H7 (cell line): ENCODE measurements around the gene METTL16. TPM values are rescaled to one million over a fixed set of nuclear protein-coding genes. Genes with fewer than 3 reads are reported as not detected.
A peak's percentile ranks its signal among the peaks of the same experiment; 100 is the strongest.
"Not testable (repeated sequence)": the region's sequence is repeated elsewhere in the genome, so short reads cannot be mapped to it uniquely, and the experiment has no call there.

Source experiments
- DNase-seq: peaks from one replicate; pipeline ENCODE4 v3.0.0; 2012
- H3K27me3 ChIP-seq: 2 replicates; pipeline ENCODE4 v1.6.0; 2011; ENCODE audit warnings: mild to moderate bottlenecking, low read length; ENCODE audit not compliant: control insufficient read depth, insufficient read depth
- H3K36me3 ChIP-seq: replicated peaks from 2 replicates; pipeline ENCODE4 v1.5.1; 2011; ENCODE audit warnings: low read length; ENCODE audit not compliant: control insufficient read depth, insufficient read depth
- H3K4me3 ChIP-seq: 2 replicates; pipeline ENCODE4 v1.5.1; 2011; ENCODE audit warnings: low read depth, mild to moderate bottlenecking, control low read depth, low read length, moderate library complexity; ENCODE audit not compliant: insufficient read depth
- total RNA-seq: library from RNA; depleted of rRNA; stranded (reverse); fragments of >200 nt; shearing (Covaris generic); gene quantifications from 2 replicates; pipeline ENCODE4 v1.2.3, GENCODE V29; 2014; rRNA removed

Gene METTL16, protein sequence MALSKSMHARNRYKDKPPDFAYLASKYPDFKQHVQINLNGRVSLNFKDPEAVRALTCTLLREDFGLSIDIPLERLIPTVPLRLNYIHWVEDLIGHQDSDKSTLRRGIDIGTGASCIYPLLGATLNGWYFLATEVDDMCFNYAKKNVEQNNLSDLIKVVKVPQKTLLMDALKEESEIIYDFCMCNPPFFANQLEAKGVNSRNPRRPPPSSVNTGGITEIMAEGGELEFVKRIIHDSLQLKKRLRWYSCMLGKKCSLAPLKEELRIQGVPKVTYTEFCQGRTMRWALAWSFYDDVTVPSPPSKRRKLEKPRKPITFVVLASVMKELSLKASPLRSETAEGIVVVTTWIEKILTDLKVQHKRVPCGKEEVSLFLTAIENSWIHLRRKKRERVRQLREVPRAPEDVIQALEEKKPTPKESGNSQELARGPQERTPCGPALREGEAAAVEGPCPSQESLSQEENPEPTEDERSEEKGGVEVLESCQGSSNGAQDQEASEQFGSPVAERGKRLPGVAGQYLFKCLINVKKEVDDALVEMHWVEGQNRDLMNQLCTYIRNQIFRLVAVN
- total RNA-seq = 21.3 and 31.6 TPM in 2 replicates

DNA sequence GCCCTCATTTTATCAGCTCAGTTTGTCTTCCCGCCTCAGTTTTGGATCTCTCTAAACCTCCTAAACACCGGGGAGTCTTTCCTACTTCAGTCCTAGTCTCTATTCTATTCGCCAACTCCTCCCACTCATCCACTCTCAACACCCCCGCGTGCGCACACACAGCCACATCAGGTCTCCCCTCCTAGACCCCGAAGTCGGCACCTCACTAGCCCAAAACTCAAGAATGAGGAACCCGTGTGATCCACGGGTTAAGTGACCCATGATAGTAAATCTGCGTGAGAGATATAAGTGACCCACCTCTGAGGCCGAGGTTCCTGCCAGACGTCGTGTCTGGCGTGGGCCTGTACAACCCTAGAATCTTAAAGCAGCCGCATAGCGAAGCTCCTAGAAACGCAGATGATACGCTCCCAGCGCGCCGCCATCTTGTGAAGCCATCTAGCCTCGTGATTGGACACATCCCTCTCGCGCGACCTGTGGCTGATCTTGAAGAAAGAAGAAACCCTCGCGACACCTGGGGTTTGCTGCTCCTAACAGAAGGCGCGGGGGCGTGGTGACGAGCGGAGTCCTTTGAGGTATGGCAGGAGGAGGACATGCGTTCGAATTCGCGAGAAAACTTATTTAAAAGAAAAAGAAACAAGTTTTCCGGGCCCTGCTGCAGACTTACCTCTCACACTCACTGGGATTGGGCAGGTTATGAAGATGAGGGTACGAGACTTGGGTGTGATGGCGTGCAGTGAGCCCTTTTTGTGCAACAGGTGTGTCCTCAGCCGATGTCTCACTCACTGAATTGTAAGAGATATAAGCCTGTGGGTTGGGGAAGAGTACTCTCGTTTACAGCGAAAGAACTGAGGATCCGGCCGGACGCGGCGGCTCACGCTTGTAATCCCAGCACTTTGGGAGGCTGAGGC lies at the start of gene METTL16:
Gene METTL16, minus strand, starts transcription at position 427 of the 908 bp plus-strand sequence. CDS start 9,557 bp downstream, outside the sequence.
- Histone ChIP-seq H3K27me3 (no peaks in the 10 kb centered on the region), H3K4me3 (peak within 1 kb of the TSS; percentile 85)
- DNase-seq = peak; percentile 91

GRCh38 chr17:2560658-2561057 lies 49.0 kb upstream of the METTL16 start:
- Histone ChIP-seq H3K27me3 (no peaks in the 10 kb centered on the region), H3K36me3 (no peaks in the 10 kb centered on the region), H3K4me3 (no peak overlapping the region)
- DNase-seq = no peak

More for the DNA sequence above, at the start of gene METTL16:
- H3K36me3 ChIP-seq = no peaks in the 10 kb centered on the region

DNA sequence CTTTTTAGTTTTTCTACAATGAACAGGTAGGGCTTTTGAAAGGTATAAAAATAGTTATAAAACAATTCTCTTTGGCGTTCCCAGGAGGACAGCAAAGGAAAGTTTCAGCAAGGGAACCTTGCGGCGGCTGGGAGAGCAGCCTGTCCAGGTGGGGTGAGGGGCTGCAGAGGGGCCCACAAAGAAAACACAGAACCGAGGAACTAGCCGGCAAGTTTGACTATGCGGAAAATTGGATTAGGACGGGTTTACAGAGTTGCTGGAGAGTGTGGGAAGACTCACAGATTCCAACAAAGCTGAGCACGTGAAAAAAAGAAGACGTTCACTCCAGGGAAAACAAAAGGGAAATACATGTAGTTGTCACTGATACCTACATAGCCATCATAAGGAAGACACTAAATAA lies 40.2 kb upstream of the METTL16 start:
- H3K27me3 ChIP-seq = no peaks in the 10 kb centered on the region
- peak; percentile 54 for DNase-seq
- no peaks in the 10 kb centered on the region for H3K36me3 ChIP-seq
- no peak overlapping the region for H3K4me3 ChIP-seq

- no peaks in the 10 kb centered on the region for H3K36me3 ChIP-seq
- no peak overlapping the region for H3K4me3 ChIP-seq
- no peaks in the 10 kb centered on the region for H3K27me3 ChIP-seq
- DNase-seq = peak; percentile 82
Observed at GRCh38 chr17:2551493-2551892, 39.8 kb upstream of the METTL16 start.

- no peak overlapping the region for H3K4me3 ChIP-seq
- H3K36me3 ChIP-seq = no peaks in the 10 kb centered on the region
- H3K27me3 ChIP-seq = no peaks in the 10 kb centered on the region
- no peak for DNase-seq
Observed at GRCh38 chr17:2549392-2550211, 37.9 kb upstream of the METTL16 start.

- not testable (repeated sequence) for H3K36me3 ChIP-seq, H3K27me3 ChIP-seq, H3K4me3 ChIP-seq, DNase-seq
Observed at GRCh38 chr17:2548026-2548425, 36.3 kb upstream of the METTL16 start.

- H3K36me3 ChIP-seq = no peaks in the 10 kb centered on the region
- H3K27me3 ChIP-seq = no peaks in the 10 kb centered on the region
- no peak overlapping the region for H3K4me3 ChIP-seq
- no peak for DNase-seq
Observed at GRCh38 chr17:2547176-2547575, 35.5 kb upstream of the METTL16 start.

- DNase-seq = no peak
- Histone ChIP-seq H3K27me3 (no peaks in the 10 kb centered on the region), H3K36me3 (no peaks in the 10 kb centered on the region), H3K4me3 (no peak overlapping the region)
Observed at GRCh38 chr17:2545393-2545792, 33.7 kb upstream of the METTL16 start.

DNA sequence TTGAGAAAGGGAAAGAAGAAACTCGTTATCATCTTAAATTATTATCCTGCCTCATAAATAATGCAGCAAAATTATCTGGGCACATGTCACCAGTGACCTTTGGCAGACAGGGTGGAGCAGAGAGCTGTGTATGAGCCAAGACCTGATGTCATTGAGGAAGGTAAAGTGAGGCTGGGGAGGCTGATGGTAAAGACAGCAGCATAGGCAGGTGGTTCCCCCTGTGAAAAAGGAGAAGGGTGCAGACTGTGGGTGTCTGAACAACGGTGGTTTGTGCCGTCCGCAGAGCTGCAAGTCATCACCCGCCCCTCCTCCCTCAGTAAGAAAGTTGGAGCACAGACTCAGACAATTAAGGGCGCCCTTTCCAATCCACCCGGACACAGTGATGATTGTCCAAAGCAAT lies 30.8 kb upstream of the METTL16 start:
- Histone ChIP-seq H3K27me3 (no peaks in the 10 kb centered on the region), H3K36me3 (no peaks in the 10 kb centered on the region), H3K4me3 (no peak overlapping the region)
- no peak for DNase-seq

DNA sequence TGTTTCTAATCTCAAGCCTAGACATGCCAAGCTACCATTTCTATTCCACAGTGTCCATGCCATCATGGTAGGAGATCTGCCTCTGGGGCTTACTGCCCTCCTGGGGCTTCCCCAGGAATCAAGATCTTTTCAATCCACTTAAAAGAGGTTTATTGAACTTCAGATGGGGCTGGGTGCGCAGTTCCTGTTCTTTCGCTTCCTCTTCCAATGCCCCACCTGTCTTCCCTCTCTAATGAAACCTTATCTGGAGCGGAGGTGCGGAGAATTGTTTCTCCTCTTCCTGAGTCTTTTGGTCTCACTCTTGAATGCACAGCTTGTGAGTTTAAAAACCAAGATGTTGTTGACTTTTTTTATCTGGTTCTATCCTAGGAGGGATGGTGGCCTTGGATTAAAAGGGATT lies 30.4 kb upstream of the METTL16 start:
- Histone ChIP-seq H3K4me3 (no peak overlapping the region), H3K27me3 (no peaks in the 10 kb centered on the region), H3K36me3 (no peaks in the 10 kb centered on the region)
- DNase-seq = no peak

GRCh38 chr17:2537579-2537978 lies 25.9 kb upstream of the METTL16 start:
- H3K36me3 ChIP-seq, H3K27me3 ChIP-seq, H3K4me3 ChIP-seq, DNase-seq: not testable (repeated sequence)

- no peaks in the 10 kb centered on the region for H3K36me3 ChIP-seq
- H3K27me3 ChIP-seq = no peaks in the 10 kb centered on the region
- H3K4me3 ChIP-seq = no peak overlapping the region
- DNase-seq = no peak
Observed at GRCh38 chr17:2532146-2532720, 20.5 kb upstream of the METTL16 start.

DNA sequence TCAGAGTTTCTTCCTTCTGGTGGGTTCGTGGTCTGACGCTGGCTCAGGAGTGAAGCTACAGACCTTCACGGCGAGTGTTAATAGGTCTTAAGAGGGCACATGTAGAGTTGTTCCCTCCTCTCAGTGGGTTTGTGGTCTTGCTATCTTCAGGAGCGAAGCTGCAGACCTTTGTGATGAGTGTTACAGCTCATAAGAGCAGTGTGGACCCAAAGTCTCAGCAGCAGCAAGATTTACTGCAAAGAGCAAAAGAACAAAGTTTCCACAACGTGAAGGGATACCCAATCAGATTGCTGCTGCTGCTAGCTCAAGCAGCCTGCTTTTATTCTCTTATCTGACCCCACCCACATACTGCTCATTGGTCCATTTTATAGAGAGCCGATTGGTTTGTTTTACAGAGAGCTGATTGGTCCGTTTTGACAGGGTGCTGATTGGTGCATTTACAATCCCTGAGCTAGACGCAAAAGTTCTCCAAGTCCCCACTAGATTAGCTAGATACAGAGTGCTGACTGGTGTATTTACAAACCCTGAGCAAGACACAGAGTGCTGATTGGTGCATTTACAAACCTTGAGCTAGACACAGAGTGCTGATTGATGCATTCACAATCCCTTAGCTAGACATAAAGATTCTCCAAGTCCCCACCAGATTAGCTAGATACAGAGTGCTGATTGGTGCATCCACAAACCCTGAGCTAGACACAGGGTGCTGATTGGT lies 19.7 kb upstream of the METTL16 start:
- not testable (repeated sequence) for H3K4me3 ChIP-seq, H3K36me3 ChIP-seq, H3K27me3 ChIP-seq, DNase-seq
